IPS-NIHi11 (cell line): ENCODE measurements around the gene NXPH1.
A peak's percentile ranks its signal among the peaks of the same experiment; 100 is the strongest.

Experiments
- DNase-seq: peaks from one replicate; pipeline ENCODE4 v3.0.0; 2012; ENCODE audit warnings: mixed read lengths, low spot score

Gene NXPH1

DNA sequence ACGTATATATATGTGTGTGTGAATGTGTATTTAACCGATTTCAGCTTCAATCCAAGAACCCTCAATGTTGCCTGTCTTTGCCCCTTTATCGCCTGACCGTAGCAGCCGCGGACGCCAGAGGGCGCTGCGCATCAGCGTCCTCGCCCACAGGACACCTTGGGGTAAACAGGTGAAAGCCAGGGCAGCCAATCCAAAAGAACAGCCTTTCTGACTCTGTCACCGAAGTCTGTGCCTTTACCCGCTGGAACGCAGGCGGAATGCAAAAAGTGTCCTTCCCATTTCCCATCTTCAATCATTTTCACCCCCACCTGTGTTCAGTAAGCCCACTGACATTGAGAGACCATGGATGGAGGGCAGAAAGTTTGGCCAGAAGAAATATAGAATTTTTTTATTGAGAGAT is 3.6 kb downstream of the NXPH1 start:
- DNase-seq, result peak; percentile 81

DNA sequence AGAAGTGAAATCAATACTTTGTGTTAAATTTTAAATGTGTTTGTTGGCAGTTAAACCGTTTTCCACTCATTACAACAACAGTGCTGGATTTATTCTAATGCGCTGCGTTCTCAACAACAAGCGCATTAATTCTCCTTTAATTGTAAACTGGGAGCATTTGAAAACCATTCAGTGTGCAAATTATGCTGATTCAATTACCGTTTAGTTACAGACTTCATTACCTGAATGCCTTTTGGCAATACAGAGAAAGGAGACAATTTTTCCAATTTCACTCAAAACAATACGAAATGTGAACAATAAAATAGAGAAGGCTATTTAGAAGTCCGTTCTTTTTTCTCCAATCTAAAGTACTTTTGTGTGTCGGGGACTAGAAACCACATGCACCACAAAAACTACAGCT is 4.2 kb downstream of the NXPH1 start:
- DNase-seq, result no peak

DNA sequence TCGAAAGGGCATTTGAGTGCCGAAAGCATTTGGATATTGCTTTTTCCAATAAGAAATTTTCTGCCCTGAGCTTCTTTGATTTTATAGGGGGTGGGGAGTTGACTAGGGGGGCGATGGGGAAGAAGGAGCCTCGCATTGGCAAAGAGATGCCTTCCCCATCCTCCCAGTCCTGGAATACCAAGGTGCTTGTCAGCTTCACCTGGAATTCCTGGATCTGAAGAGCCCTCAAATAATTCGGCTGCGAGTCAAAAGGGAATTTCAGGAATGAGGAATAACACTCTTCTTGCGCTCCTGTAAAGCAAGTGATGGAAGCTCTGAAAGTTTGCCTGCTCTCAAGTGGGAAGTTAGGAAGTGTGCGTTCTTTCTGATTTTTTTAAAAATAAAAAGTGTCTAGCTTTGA is 7.3 kb downstream of the NXPH1 start:
- no peak for DNase-seq

DNA sequence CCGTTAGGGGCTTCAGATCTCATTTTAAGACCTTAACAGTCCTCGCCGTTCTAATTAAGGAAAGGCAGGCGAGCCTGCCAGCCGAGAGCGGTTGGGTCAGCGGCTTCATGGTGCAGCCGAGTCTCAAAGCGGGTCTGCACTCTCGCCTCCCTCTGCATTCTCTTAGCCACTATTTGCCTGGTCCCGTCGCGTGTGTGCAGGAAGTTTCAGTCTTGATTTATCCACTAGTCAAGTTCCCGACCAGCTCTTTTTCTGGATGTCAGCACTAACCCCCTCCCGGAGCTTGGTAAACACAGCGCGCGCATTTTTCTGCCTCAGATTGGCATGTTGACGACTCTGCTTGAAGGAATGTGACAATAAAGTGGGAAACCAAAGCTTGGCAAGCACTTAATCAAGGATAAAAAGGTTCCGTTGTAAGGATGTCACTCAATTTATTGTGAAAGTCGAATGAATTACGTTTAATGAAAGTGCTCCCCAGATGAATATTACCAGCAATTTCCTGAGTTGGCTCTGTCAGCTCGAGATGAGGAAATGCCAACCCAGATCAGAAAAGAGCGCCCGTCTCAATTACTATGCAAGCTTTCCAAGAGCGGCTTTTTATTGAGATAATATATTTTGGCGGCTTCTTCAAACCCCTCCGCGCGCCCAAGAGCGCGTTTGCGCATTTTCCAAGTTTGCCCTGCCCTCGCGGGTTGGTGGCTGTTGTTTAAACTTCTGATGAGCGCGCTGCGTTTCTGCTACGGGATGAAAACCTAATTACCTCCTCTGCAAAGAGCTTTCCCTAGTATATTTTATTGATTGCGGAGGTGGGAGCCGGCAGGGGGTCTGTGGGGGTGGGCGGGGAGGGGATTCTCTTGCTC is 7.9 kb downstream of the NXPH1 start:
- no peak for DNase-seq

DNA sequence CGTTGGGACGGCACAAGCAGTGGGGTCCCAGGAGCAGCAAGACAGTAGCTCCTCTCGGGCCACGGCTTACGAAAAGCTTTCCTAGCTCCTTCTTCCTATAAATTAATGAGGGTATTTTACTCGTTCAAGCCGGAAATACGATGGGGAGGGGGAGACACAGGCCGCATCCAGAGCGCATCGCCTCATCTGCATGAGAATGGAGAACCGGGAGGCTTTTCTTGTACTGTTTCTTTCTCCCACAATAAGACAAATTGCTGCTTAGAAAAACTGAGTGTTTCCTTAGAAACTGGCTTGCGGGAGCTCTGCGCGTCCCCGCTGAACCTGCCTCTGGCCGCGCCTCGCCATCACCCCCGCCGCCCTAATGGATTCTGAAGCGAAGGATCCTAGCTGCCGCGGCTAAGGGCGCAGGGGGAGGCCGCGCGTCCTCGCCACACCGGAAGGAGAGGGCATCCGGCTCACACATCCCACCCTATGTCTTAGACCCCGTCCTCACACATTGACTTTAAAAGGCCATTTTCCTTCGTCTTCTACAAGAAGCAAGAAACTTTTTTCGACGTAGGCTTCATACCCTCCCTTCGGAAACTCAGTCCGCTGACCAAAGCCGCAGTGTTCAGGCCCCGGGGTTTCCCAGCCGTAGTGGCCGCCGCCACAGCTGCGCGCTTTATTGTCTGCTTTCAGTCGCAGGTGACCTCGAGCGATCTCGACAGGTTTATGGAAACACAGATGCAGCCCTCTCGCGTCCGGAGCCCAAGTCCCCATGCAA is 8.8 kb downstream of the NXPH1 start:
- peak; percentile 38 for DNase-seq

DNA sequence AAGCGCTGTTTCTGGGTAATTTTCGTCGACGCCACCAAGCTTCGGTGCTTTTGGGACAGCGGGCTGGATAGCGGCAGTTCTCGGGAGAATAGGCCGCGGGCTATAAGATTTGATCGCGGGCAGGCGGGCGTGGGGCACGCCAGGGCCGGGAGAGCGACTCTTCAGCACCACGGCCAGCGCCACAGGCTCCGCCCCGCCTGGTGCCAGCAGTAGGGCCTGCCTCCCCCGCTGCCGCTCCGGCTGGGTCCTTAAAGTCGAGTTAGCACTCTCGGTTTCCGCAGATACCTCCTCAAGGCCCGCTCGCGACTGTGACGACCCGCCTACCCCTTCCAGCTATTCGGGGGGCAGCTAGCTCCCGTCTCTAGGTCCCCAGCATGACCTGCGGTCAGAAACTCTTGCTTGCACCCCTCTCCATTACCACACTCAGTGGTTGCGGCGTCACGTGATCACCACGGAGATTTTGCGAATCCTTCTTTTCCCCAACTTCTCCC is 9.4 kb downstream of the NXPH1 start:
- DNase-seq, result peak; percentile 91

DNA sequence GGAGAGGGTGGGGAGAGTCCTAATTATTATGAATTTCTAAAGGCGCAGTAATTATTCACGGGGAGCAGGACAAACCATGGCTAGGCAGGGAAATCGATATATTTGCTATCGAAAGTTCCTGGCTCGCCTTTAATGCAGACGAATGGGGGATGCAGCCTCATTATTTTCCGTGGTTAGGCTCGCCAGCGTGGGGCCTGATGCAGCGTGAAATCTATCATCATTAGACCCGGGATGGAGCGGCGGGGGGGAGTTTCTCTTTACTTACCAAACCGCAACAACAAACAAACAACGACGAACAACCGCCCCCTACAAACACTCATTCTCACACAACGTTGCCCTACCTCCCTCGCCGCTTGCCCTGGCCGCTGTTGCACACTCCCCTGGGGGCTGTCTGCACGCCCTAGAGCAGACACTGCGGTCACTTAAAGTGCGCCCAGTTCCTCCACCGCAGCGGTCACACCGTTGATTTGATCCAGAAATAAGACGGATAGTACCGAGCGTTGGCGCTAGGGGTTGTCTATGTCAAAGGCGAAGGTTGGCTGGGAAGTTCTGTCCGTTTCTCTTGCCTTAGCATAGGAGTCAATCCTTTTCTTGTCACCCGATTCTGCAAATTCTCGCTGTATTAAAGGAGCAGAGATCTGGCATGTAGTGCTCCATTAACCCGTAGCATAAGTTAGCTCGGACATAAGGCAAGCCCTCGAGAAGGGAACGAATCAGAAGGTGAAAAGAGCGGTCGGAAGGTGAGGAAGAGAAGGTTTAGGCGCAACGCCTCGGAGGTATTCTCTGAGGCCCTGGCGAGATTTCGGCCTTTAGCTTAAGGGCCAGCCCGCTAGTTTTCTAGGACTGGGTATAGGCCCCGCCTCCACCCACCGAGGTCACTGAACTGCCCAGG is 10.4 kb downstream of the NXPH1 start:
- DNase-seq, result peak; percentile 57

DNA sequence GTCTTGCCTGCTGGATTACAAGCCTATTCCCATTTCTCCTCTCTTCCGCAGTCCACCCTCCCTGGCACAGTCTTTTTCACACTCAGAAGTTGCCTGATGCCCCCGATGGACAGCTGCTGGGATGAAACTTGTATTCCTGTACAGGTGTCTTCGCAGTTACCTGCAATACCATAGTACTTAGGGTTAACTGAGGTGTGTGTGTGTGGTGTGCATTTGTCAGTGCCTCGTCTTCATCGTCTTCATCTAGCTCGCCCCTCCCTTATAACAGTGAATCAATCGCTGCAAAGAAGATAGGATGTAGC is 11.0 kb downstream of the NXPH1 start:
- peak; percentile 35 for DNase-seq

DNA sequence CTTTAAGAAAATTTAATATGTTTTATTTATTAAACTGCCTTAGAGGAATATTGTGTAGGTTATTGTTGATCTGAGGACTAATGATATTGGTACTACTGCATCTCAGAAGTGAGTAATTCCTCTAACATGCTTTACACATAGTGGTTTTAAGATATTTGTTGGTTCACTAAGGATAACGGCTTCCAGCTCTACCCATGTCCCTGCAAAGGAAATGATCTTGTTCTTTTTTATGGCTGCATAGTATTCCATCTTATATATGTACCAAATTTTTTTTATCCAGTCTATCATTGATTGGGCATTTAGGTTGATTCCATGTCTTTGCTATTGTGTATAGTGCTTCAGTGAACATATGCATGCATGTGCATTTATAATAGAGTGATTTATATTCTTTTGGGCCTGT is 20.1 kb downstream of the NXPH1 start:
- no peak for DNase-seq

DNA sequence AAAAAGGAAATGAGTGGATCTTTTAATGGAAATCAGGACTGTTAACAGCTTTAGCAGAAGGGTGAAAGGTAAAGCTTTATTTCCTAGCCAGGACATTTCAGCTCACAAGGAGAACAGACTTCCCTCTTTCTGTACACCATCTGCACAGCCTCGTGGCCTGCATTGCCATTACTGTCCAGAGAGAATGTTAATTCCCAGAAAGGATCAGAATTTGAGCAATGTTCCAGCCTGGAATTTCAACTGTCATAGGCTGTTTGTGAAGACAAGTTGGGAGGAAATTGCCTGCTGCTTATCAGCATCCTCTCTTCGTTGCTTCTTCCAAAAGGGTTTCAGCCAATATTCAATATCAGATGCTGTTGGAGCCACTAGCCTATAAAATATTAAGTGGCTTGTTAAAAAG is 22.0 kb downstream of the NXPH1 start:
- no peak for DNase-seq

DNA sequence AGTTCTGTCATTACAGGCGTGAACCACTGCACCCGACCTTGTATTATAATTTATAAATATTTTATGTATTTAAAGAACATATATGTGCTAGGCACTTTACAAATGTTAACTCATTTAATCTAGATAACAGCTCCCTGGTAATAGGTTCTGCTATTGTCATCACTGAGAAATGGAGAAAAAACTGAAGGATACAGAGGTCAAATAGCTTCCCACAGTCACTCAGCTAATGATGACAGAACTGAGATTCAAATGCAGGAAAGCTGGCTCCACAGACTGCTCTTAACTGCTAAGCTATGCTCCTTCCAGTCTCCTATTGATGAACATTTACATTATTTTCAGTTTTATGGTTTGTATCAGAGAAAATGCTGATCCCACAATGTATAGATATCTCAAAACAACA is 28.9 kb downstream of the NXPH1 start:
- no peak for DNase-seq

DNA sequence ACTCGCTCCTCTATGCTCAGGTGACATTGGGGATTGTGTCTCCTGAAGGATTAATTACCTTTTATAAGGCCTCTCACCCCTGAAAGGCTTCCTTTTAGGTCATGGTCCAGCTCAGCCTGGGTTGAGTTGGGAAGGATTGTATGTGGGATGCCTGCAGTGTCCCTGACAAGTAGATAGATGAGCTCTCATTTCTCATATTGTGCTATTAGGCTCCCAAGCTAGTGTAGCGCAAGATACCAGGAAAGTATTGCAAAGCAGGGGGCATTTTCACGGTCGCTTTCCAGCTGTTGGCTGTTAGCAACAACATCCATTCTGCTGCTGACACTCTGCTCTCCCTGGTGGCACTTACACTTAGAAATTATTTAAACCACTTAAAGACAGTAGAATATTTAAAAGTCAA is 31.9 kb downstream of the NXPH1 start:
- no peak for DNase-seq

DNA sequence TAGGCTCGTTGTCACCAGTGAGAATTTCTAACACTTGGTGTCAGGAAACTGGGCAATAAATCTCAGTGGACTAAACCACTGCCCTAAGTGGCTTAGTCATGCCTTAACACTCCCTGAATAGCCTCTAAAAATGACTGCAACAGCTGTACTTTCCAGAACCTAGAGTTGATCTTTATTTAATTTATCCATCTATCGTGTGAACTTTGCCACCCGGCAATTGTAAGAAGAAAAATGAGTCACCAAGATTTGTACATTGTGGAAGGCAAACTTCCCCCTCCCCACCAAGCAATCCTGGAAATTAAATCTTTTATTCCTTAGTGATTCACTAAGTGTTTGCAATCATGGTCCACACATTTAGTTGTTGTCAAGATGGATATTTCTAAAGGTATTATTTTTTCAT is 47.1 kb downstream of the NXPH1 start:
- DNase-seq, result no peak

DNA sequence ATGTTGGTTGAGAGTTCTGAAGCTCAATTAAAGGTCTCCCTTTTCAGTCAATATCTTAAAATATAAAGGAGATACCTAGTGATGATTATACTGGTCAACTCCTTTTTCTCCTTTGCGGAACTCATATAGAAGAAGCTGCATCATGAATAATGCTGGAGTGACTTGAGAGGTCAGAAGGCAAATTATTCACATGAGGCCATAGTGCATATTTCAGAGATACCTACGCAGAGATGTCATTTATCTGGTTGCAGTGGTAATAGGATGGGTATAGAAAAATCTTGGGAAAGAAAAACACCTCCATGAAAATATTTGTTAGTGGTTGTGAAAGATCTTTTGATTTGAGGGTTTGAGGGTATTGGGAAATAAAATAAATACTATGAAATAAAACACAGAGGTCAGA is 47.7 kb downstream of the NXPH1 start:
- DNase-seq, result no peak

DNA sequence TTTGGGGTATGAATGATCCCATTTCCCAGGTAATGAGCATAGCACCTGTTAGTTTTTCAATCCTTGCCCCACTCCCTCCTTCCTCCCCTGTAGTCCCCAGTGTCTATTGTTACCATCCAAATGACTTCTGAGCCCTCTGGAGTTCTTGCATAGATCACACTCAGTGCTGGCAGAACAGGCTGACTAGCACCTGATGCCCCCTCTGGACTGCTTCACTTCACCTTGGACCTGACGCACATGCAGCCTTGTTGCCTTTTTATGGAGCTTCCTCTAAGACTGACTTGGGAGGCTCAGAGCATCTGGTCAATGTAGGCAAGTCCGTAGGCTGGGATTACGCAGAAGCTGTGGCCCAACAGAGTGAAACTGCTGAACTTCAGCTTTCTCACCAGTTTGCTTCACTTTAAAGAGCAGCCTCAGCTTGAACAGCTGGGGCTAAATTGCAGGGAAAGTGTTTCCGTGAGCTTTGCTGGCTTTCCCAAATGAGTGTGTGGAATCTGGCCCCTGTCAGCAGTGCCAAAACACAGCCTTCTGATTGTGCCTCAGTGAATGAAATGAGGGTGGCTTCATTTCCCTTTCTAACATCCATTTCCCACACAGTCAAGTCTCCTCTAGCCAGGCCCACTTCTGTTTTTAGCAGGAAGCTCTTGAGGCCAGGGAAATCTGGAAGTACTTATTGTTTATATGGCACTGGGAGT is 48.5 kb downstream of the NXPH1 start:
- DNase-seq, result no peak

DNA sequence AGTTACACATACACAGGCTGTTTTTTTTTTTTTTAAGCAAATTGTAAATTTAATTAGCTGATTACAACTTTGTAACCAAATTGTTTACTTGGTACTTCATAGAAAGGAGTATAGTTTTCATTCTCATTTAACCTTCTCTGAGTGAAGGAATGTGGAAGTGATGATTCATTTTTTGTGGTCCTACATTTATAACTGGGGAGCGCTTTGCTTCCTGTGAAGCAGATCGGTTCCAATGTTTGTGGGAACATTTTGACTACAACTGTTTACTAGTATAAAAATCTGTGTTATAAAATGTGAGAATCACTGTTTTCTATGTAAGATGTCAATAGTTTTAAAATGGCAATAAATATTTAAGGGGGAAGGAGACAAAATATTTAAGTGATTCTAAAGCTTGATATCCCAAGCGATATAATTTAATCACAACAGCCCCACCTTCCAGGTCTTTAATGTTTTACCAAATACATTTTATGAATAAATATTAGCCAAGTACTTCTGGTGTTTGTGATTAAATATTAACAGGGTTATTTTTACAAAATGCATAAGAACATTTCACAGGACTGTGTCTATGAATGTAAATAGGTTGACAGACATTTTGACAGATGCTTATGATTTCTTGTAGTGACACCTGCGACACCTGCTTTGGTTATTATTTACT is 57.1 kb downstream of the NXPH1 start:
- no peak for DNase-seq

DNA sequence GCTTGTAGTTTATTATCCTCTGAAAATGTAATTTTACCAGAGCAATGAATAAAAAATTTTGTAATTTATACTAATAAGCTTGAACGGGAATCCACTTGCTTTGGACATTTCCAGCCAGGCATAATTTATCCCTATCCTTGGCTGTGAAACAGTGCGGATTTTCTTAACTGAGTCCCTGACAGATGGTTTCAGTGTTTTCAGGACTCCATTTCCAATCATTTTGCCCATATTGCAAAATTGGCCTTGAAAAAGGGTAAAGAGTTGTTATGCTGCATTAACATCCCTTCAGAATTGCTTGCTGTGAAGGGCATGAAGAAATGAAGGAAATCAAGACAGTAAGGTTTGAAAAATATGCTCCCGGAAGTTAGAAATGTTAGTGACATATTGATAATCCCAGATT is 57.7 kb downstream of the NXPH1 start:
- no peak for DNase-seq

DNA sequence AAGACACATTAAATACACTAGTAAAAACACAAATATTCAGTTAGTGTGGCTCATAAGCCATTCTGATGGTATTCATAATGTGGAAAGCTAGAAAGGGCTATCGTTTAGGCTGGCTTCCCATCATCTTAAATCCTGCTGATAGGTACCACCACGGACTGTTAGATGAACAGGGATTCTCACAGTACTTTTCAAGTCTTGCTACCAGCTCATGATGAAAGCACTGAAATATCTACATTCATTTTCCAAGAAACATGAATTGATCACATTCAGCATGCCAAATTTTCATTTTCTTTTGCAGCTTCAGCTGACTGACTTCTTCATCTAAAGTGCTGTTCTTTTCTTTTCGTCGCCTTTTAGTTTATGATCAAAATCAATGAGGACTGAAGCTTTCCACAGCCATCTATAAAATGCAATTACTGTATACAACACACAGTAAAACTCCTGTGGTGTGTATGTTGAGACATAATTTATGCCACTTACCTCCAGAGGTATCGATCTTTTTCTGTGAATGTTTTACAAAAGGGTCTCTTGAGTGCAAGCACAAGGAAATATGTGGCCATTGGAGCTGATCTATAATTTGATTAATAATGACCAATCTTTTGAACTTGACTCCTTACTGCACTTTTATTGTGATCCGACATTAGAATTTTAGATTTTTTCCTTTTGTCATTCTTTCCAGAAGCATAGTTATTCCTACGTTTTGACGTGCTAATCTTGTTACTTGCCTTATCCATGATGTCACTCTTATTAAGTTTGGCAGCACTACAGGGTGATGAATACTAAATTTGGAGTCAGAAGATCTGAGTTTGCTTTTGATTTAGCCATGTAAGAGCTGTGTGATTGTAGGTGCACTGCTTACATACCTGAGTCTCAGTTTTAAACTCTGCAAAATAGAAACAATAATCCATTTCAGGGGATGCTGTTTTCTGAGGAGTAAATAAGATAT is 58.4 kb downstream of the NXPH1 start:
- no peak for DNase-seq

DNA sequence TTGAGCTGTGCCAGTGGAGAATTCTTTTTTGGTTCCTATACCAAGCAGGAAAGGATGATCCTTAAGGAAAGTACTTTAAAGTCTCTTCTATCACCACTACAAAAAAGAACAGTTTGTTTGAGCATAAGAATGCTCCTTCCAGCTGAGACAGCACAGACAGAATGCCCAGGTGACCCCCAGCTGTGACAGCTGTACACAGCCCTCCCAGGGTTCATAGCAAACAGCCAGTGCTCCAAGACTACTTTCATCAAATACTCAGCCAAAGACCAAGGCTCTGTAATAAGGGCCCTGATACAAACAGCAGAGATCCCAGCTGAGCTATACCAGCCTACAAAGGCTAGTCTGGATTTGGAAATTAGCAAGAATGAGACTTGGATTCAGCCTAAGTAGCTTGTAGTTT is 65.7 kb downstream of the NXPH1 start:
- DNase-seq, result no peak

DNA sequence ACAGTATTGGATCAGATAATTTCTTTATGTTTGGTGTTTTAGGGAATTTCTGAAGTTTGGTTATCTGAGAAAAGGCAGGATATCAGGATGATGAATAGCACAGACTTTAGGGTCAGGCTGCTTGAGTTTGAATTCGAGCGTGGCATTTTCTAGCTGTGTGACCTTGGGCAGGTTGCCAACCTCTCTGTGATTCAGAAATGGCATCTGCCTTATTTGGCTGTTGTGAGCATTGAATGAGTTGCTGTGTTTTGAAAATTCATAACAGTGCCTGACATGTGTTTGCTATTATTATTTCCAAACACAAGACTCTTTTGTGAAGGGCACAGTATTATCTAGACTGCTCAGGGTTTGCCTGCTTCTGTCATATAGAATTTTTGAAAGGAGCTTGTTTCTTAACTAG is 66.9 kb downstream of the NXPH1 start:
- no peak for DNase-seq
